Stomach (tissue), 9 donors: ENCODE results near the gene PLD4. TPM values are rescaled to one million over a fixed set of nuclear protein-coding genes. Genes with fewer than 3 reads are reported as not detected.
A peak's percentile ranks its signal among the peaks of the same experiment; 100 is the strongest.
"Not testable (repeated sequence)": the region's sequence is repeated elsewhere in the genome, so short reads cannot be mapped to it uniquely, and the experiment has no call there.

Source experiments
- DNase-seq, 2 donors: peaks; one replicate each; pipeline versions ENCODE4 v3.0.0 to v3.0.0-alpha.2; 2013 to 2019
- H3K27ac ChIP-seq, 5 donors: fragments of 200-600 bp in 4 of 5; sonication (generic) in 4 of 5; one replicate each; pipeline ENCODE4 v1.5.1; 2013 to 2019; ENCODE audit warnings: mild to moderate bottlenecking in 1 of 5, moderate library complexity in 1 of 5
- H3K27me3 ChIP-seq, 3 donors: fragments of 200-600 bp; sonication (generic); one replicate each; pipeline ENCODE4 v1.5.1; 2017 to 2019; ENCODE audit warnings: mixed run types in 1 of 3
- H3K36me3 ChIP-seq, 4 donors: fragments of 200-600 bp; sonication (generic); 1 replicate in 3 of 4; 2 replicates in 1 of 4; pipeline ENCODE4 v1.5.1; 2016 to 2019
- H3K4me1 ChIP-seq, 4 donors: fragments of 200-600 bp; sonication (generic); one replicate each; pipeline ENCODE4 v1.5.1; 2016 to 2019
- H3K4me3 ChIP-seq, 4 donors: fragments of 200-600 bp; sonication (generic) in 3 of 4; one replicate each; pipeline ENCODE4 v1.5.1; 2016 to 2019; ENCODE audit warnings: mild to moderate bottlenecking in 1 of 4
- H3K9me3 ChIP-seq, 4 donors: fragments of 200-600 bp; sonication (generic); one replicate each; pipeline ENCODE4 v1.5.1; 2016 to 2019
- EP300 ChIP-seq: sonication (generic); formaldehyde crosslinking; IDR thresholded peaks from one replicate; pipeline ENCODE4 v1.6.1; 2017; ENCODE audit warnings: antibody characterized with exemption
- POLR2A ChIP-seq, 4 donors: fragments of 450-650 bp; IDR thresholded peaks; one replicate each; pipeline ENCODE4 v1.6.1; 2016; ENCODE audit warnings: antibody characterized with exemption in 4 of 4, control low read depth in 2 of 4, mild to moderate bottlenecking in 1 of 4, moderate library complexity in 1 of 4
- POLR2AphosphoS5 ChIP-seq, 3 donors: sonication (generic); formaldehyde crosslinking; IDR thresholded peaks; one replicate each; pipeline ENCODE4 v1.6.1; 2016; ENCODE audit warnings: antibody characterized with exemption in 3 of 3
- WGBS, 5 donors: extraction: QIAGEN DNeasy Blood & Tissue Kit in 3 of 5; methylation state at CpG; one replicate each; pipeline versions ENCODE4 v1.1.5 to v1.1.7; 2013 to 2018; 5-methylcytosine and 5-hydroxymethylcytosine counted together
- intact Hi-C: fragments of 100-400 bp; cut with DNase I; formaldehyde crosslinking; loops from one replicate; pipeline ENCODE4 v1.15.1; 2023; ENCODE audit warnings: low total_unique reads
- polyA plus RNA-seq, 3 donors: library from polyadenylated mRNA; stranded (reverse); fragments of 200-250 nt; gene quantifications; one replicate each; pipeline ENCODE4 v1.2.3, GENCODE V29; 2013
- total RNA-seq, 5 donors: library from RNA; depleted of rRNA; stranded (reverse); fragments of >200 nt; gene quantifications; one replicate each; pipeline versions ENCODE4 v1.1.0 to v1.2.3, GENCODE V29; 2014 to 2016
- TF ChIP-seq, protein P1 (sequence below), 7 experiments: fragments of 450-650 bp in 4 of 7; fragments of 200-600 bp in 3 of 7; sonication (generic) in 3 of 7; IDR thresholded peaks; one replicate each; pipeline ENCODE4 v1.5.1; 2016 to 2019; ENCODE audit warnings: antibody characterized with exemption in 7 of 7, control low read depth in 2 of 7, mild to moderate bottlenecking in 1 of 7
- donor health status: healthy with polysubstance abuse.
- donor health status: Bipolar disorder and iron deficiency.
- donor health status: healthy.

Gene PLD4
- total and polyA plus RNA-seq, 8 donors, result 0.14 to 2.6 (median 1.2) TPM; not detected in 4

DNA sequence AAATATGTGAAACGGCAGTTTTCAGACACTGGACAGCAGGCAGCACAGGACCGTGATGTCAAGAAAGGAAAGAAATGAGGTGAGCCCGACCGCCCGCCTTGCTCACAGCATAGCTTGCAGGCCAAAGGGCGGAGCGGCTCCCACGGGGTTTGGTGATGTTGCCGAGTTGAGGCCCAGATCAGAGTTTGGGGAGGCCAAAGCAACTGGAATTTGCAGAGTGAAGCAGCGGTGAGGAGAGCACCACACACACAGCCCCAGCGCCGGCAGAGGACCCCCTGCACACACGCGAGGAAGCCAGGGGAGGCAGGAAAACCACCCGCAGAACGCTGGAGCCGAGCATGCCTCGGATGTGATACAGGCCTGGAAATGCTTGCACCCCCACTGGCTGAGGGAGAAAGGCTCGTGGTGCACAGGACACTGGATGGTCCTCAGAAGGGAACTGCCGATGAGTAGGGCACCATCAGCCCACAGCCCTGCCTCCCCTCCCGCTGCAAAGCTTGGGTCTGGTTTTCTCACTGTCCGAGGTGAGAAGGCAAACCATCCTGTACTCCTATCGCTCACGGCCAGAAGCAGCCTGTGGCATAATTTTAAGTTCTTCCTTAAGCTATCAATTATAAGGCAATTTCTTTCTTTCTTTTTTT is 25.7 kb upstream of the PLD4 start:
- peaks cover 0 to 6% (median 0%) of the 10 kb centered on the region in 3 donors for H3K27me3 ChIP-seq
- intact Hi-C loops, result loop anchor here (10.0 kb wide), 1 partner anchor 146 kb away; no protein-coding TSS in a partner anchor
- WGBS, 5 donors, result 68 to 78% (median 73%) methylated on average over 24 of the region's 24 CpGs
- DNase-seq, result peak in 1 of 2 donors; percentile 42
- H3K4me1 ChIP-seq, result peaks cover 22 to 29% (median 28%) of the 10 kb centered on the region in 4 donors
- no peak overlapping the region for H3K4me3 ChIP-seq
- no peaks in the 10 kb centered on the region for H3K9me3 ChIP-seq
- TF ChIP-seq EP300 (no peak), POLR2AphosphoS5 (IDR thresholded peaks at IDR 0.05) (no peak), POLR2A (IDR thresholded peaks at IDR 0.05) (no peak)
- TF ChIP-seq, protein P1, sequence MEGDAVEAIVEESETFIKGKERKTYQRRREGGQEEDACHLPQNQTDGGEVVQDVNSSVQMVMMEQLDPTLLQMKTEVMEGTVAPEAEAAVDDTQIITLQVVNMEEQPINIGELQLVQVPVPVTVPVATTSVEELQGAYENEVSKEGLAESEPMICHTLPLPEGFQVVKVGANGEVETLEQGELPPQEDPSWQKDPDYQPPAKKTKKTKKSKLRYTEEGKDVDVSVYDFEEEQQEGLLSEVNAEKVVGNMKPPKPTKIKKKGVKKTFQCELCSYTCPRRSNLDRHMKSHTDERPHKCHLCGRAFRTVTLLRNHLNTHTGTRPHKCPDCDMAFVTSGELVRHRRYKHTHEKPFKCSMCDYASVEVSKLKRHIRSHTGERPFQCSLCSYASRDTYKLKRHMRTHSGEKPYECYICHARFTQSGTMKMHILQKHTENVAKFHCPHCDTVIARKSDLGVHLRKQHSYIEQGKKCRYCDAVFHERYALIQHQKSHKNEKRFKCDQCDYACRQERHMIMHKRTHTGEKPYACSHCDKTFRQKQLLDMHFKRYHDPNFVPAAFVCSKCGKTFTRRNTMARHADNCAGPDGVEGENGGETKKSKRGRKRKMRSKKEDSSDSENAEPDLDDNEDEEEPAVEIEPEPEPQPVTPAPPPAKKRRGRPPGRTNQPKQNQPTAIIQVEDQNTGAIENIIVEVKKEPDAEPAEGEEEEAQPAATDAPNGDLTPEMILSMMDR (IDR thresholded peaks at IDR 0.05), result no peak
- H3K36me3 ChIP-seq, result peaks cover 0 to 10% (median 4%) of the 10 kb centered on the region in 4 donors
- H3K27ac ChIP-seq, result no peak overlapping the region

DNA sequence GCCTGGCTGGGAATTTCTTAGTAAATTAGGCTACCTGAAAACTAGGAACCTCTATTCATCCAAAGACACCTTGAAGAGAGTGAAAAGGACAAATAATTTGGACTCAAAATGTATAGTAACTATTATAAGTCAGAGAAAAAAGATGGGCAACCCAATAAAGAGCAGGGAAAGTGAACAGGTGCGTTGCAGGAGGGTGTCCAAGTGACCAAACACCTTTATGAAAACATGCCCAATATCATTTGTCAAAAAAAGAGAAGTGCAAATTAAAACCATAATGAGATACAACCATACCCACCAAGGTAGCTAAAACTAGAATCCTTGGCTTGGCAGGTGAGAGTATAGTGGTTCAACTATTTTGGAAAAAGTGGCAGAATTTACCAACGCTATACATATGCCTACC is 24.9 kb upstream of the PLD4 start:
- Histone ChIP-seq H3K36me3 (peaks cover 0 to 2% (median under 1%) of the 10 kb centered on the region in 4 donors), H3K27ac (no peak overlapping the region), H3K4me1 (peaks cover 19 to 22% (median 21%) of the 10 kb centered on the region in 4 donors), H3K27me3 (peaks cover 0 to 11% (median 0%) of the 10 kb centered on the region in 3 donors), H3K4me3 (no peak overlapping the region), H3K9me3 (no peaks in the 10 kb centered on the region)
- intact Hi-C loops, result loop anchor here (10.0 kb wide), 1 partner anchor 145 kb away; no protein-coding TSS in a partner anchor
- 32 to 56% (median 38%) methylated on average over 2 of the region's 2 CpGs for WGBS, 5 donors
- TF ChIP-seq POLR2AphosphoS5 (IDR thresholded peaks at IDR 0.05), result no peak
- TF ChIP-seq, protein P1 (IDR thresholded peaks at IDR 0.05), result no peak
- TF ChIP-seq POLR2A (IDR thresholded peaks at IDR 0.05), result no peak
- TF ChIP-seq EP300, result no peak
- DNase-seq, result no peak

DNA sequence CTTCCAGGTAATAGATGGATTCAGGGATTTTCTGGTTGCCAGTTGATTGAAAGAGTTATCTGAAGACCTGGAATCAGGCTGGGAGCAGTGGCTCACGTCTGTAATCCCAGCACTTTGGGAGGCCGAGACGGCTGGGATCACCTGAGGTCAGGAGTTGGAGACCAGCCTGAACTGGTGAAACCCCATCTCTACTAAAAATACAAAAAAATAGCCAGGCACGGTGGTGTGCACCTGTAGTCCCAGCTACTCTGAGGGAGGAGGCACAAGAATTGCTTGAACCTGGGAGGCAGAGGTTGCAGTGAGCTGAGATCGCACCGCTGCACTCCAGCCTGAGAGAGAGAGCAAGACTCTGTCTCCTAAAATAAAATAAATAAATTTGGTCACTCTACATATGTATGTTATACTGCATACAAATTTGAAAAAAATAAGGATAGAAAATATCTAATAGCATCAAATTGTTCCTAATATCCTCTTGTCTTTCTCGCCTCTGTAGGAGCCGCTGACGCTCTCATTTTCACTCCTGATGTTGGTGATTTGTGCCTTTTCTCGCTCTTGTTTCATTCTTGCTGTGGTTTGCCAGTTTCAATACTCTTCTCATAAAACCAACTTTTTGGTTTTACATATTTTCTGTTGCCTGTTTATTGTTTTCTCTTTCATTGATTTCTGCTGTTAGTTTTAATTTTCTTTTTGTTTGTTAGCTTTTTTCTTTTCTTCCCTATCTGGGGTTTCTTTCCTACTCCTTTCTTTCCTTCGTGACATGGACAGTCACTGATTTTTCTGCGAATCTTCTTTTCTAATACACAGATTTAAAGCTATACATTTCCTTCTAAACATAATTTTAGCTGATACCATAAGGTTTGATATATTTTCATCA is 23.8 kb upstream of the PLD4 start:
- Histone ChIP-seq H3K27ac (no peak overlapping the region), H3K27me3 (peaks cover 0 to 22% (median 0%) of the 10 kb centered on the region in 3 donors), H3K36me3 (no peaks in the 10 kb centered on the region), H3K4me1 (peaks cover 8 to 11% (median 10%) of the 10 kb centered on the region in 4 donors), H3K9me3 (no peaks in the 10 kb centered on the region), H3K4me3 (no peak overlapping the region)
- TF ChIP-seq POLR2AphosphoS5 (IDR thresholded peaks at IDR 0.05) (no peak), EP300 (no peak)
- TF ChIP-seq, protein P1 (IDR thresholded peaks at IDR 0.05), result no peak
- DNase-seq, result no peak
- 79 to 84% (median 82%) methylated on average over 12 of the region's 12 CpGs for WGBS, 5 donors
- intact Hi-C loops, result no loop called here

DNA sequence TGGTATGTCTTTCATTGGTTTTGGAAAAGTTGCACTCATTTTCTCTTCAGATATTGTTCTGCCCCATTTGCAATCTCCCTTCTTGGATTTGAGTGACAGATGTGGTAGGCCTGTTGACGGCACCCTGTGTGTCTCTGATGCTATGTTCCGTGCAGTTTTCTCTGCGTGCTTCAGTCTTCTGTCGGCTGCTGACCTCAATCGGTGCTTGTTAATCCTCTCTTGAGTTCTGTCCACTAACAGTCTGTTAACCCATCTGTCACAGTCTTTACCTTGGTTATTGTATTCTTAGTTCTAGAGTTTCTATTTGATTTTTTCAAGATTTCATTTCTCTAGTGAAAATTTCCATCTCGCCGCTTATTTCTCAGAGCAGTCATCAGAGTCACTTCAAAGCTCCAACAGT is 20.7 kb upstream of the PLD4 start:
- DNase-seq, result no peak
- WGBS, 5 donors, result 88 to 95% (median 94%) methylated on average over 7 of the region's 7 CpGs
- Histone ChIP-seq H3K36me3 (no peaks in the 10 kb centered on the region), H3K27ac (no peak overlapping the region), H3K4me1 (no peaks in the 10 kb centered on the region), H3K4me3 (no peak overlapping the region), H3K9me3 (no peaks in the 10 kb centered on the region), H3K27me3 (peaks cover 0 to 26% (median 0%) of the 10 kb centered on the region in 3 donors)
- TF ChIP-seq EP300 (no peak), POLR2A (IDR thresholded peaks at IDR 0.05) (no peak), POLR2AphosphoS5 (IDR thresholded peaks at IDR 0.05) (no peak)
- TF ChIP-seq, protein P1 (IDR thresholded peaks at IDR 0.05), result no peak
- intact Hi-C loops, result no loop called here

DNA sequence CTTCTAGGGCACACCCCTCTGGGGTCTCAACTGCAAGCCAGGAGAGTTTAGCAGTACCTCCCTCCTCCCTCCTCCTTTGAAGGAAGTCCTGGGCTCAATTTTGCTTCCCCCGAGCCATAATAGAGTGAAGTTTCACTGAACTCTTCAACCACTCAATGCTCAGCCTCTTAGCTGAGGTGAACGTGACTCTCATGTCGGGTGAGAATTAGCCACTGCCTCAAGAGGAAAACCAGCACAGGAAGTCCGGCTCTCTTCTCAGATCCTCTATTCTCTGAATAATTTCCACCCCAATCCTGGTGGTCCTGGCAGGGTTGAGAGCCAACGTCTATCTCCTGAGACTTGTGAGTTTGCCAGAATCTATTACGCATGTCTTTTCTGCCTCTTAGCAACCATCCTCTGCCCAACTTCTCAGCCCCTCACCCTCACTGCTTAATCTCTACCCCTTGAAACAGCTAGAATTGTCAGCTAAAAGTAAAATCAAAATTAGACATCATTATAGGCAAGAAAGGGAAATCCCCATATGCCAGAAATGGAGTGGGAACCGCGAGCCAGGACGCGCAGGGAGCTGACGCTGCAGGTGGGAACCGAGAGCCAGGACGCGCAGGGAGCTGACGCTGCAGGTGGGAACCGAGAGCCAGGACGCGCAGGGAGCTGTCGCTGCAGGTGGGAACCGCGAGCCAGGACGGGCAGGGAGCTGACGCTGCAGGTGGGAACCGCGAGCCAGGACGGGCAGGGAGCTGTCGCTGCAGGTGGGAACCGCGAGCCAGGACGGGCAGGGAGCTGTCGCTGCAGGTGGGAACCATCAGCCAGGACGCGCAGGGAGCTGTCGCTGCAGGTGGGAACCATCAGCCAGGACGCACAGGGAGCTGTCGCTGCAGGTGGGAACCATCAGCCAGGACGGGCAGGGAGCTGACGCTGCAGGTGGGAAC is 19.8 kb upstream of the PLD4 start:
- H3K27ac ChIP-seq, intact Hi-C loops, DNase-seq, H3K36me3 ChIP-seq, H3K4me3 ChIP-seq, H3K4me1 ChIP-seq, H3K9me3 ChIP-seq: not testable (repeated sequence)
- peaks cover 0 to 26% (median 0%) of the 10 kb centered on the region in 3 donors for H3K27me3 ChIP-seq
- WGBS, 5 donors, result 64 to 79% (median 74%) methylated on average over 31 to 38 of the region's 38 CpGs

DNA sequence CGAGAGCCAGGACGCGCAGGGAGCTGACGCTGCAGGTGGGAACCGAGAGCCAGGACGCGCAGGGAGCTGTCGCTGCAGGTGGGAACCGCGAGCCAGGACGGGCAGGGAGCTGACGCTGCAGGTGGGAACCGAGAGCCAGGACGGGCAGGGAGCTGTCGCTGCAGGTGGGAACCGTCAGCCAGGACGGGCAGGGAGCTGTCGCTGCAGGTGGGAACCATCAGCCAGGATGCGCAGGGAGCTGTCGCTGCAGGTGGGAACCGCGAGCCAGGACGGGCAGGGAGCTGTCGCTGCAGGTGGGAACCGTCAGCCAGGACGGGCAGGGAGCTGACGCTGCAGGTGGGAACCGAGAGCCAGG is 19.1 kb upstream of the PLD4 start:
- intact Hi-C loops, H3K9me3 ChIP-seq, H3K27ac ChIP-seq, DNase-seq, H3K4me1 ChIP-seq, H3K4me3 ChIP-seq, H3K36me3 ChIP-seq: not testable (repeated sequence)
- 66 to 88% (median 76%) methylated on average over 22 to 28 of the region's 28 CpGs for WGBS, 5 donors
- peaks cover 0 to 26% (median 0%) of the 10 kb centered on the region in 3 donors for H3K27me3 ChIP-seq
